Measurements from ENCODE around the gene EVPLL.
"Not testable (repeated sequence)": the region's sequence is repeated elsewhere in the genome, so short reads cannot be mapped to it uniquely, and the experiment has no call there.

Gene EVPLL

GRCh38 chr17:18401872-18402590, 24.5 kb downstream of the EVPLL start:
- H3K36me3 ChIP-seq (ENCODE audit: control insufficient read depth, insufficient read depth, low read length); H3K4me3 ChIP-seq (replicated peaks; ENCODE audit: low read depth, low read length); DNase-seq (ENCODE audit: extremely low read depth, insufficient read length); H3K27me3 ChIP-seq (replicated peaks; ENCODE audit: control insufficient read depth, insufficient read depth, low read length): not testable (repeated sequence)

GRCh38 chr17:18403166-18403565, 25.6 kb downstream of the EVPLL start:
- not testable (repeated sequence) for H3K36me3 ChIP-seq (ENCODE audit: control insufficient read depth, insufficient read depth, low read length); H3K27me3 ChIP-seq (replicated peaks; ENCODE audit: control insufficient read depth, insufficient read depth, low read length); DNase-seq (ENCODE audit: extremely low read depth, insufficient read length); H3K4me3 ChIP-seq (replicated peaks; ENCODE audit: low read depth, low read length)

GRCh38 chr17:18403604-18404003, 26.0 kb downstream of the EVPLL start:
- H3K36me3 ChIP-seq (ENCODE audit: control insufficient read depth, insufficient read depth, low read length); H3K4me3 ChIP-seq (replicated peaks; ENCODE audit: low read depth, low read length); H3K27me3 ChIP-seq (replicated peaks; ENCODE audit: control insufficient read depth, insufficient read depth, low read length); DNase-seq (ENCODE audit: extremely low read depth, insufficient read length): not testable (repeated sequence)

- not testable (repeated sequence) for H3K27me3 ChIP-seq (replicated peaks; ENCODE audit: control insufficient read depth, insufficient read depth, low read length); DNase-seq (ENCODE audit: extremely low read depth, insufficient read length); H3K4me3 ChIP-seq (replicated peaks; ENCODE audit: low read depth, low read length); H3K36me3 ChIP-seq (ENCODE audit: control insufficient read depth, insufficient read depth, low read length)
Measured at GRCh38 chr17:18408906-18409305, 31.3 kb downstream of the EVPLL start.

- not testable (repeated sequence) for H3K4me3 ChIP-seq (replicated peaks; ENCODE audit: low read depth, low read length)
Measured at GRCh38 chr17:18409321-18409720, 31.7 kb downstream of the EVPLL start.

GRCh38 chr17:18410736-18411135, 33.2 kb downstream of the EVPLL start:
- not testable (repeated sequence) for H3K27me3 ChIP-seq (replicated peaks; ENCODE audit: control insufficient read depth, insufficient read depth, low read length); H3K4me3 ChIP-seq (replicated peaks; ENCODE audit: low read depth, low read length); H3K36me3 ChIP-seq (ENCODE audit: control insufficient read depth, insufficient read depth, low read length); DNase-seq (ENCODE audit: extremely low read depth, insufficient read length)

More at GRCh38 chr17:18409321-18409720, 31.7 kb downstream of the EVPLL start:
- not testable (repeated sequence) for H3K36me3 ChIP-seq (ENCODE audit: control insufficient read depth, insufficient read depth, low read length); DNase-seq (ENCODE audit: extremely low read depth, insufficient read length); H3K27me3 ChIP-seq (replicated peaks; ENCODE audit: control insufficient read depth, insufficient read depth, low read length)

- DNase-seq (ENCODE audit: extremely low read depth, insufficient read length); H3K36me3 ChIP-seq (ENCODE audit: control insufficient read depth, insufficient read depth, low read length); H3K27me3 ChIP-seq (replicated peaks; ENCODE audit: control insufficient read depth, insufficient read depth, low read length): not testable (repeated sequence)
- peak overlapping the region; percentile 67 for H3K4me3 ChIP-seq (replicated peaks; ENCODE audit: low read depth, low read length)
Measured at GRCh38 chr17:18411377-18411864, 33.8 kb downstream of the EVPLL start.

GRCh38 chr17:18412001-18412538, 34.5 kb downstream of the EVPLL start:
- not testable (repeated sequence) for DNase-seq (ENCODE audit: extremely low read depth, insufficient read length); H3K36me3 ChIP-seq (ENCODE audit: control insufficient read depth, insufficient read depth, low read length); H3K4me3 ChIP-seq (replicated peaks; ENCODE audit: low read depth, low read length); H3K27me3 ChIP-seq (replicated peaks; ENCODE audit: control insufficient read depth, insufficient read depth, low read length)

- DNase-seq (ENCODE audit: extremely low read depth, insufficient read length); H3K4me3 ChIP-seq (replicated peaks; ENCODE audit: low read depth, low read length); H3K36me3 ChIP-seq (ENCODE audit: control insufficient read depth, insufficient read depth, low read length); H3K27me3 ChIP-seq (replicated peaks; ENCODE audit: control insufficient read depth, insufficient read depth, low read length): not testable (repeated sequence)
Measured at GRCh38 chr17:18421521-18421920, 43.9 kb downstream of the EVPLL start.

GRCh38 chr17:18422464-18422863, 44.9 kb downstream of the EVPLL start:
- H3K4me3 ChIP-seq (replicated peaks; ENCODE audit: low read depth, low read length); H3K27me3 ChIP-seq (replicated peaks; ENCODE audit: control insufficient read depth, insufficient read depth, low read length); DNase-seq (ENCODE audit: extremely low read depth, insufficient read length); H3K36me3 ChIP-seq (ENCODE audit: control insufficient read depth, insufficient read depth, low read length): not testable (repeated sequence)

GRCh38 chr17:18423015-18423414, 45.4 kb downstream of the EVPLL start:
- not testable (repeated sequence) for H3K36me3 ChIP-seq (ENCODE audit: control insufficient read depth, insufficient read depth, low read length); H3K27me3 ChIP-seq (replicated peaks; ENCODE audit: control insufficient read depth, insufficient read depth, low read length); DNase-seq (ENCODE audit: extremely low read depth, insufficient read length); H3K4me3 ChIP-seq (replicated peaks; ENCODE audit: low read depth, low read length)

- not testable (repeated sequence) for DNase-seq (ENCODE audit: extremely low read depth, insufficient read length); H3K4me3 ChIP-seq (replicated peaks; ENCODE audit: low read depth, low read length); H3K36me3 ChIP-seq (ENCODE audit: control insufficient read depth, insufficient read depth, low read length); H3K27me3 ChIP-seq (replicated peaks; ENCODE audit: control insufficient read depth, insufficient read depth, low read length)
Measured at GRCh38 chr17:18425593-18425992, 48.0 kb downstream of the EVPLL start.

- H3K27me3 ChIP-seq (replicated peaks; ENCODE audit: control insufficient read depth, insufficient read depth, low read length); H3K4me3 ChIP-seq (replicated peaks; ENCODE audit: low read depth, low read length); H3K36me3 ChIP-seq (ENCODE audit: control insufficient read depth, insufficient read depth, low read length); DNase-seq (ENCODE audit: extremely low read depth, insufficient read length): not testable (repeated sequence)
Measured at GRCh38 chr17:18426639-18427038, 49.1 kb downstream of the EVPLL start.

GRCh38 chr17:18432206-18432605, 54.6 kb downstream of the EVPLL start:
- H3K27me3 ChIP-seq (replicated peaks; ENCODE audit: control insufficient read depth, insufficient read depth, low read length); H3K36me3 ChIP-seq (ENCODE audit: control insufficient read depth, insufficient read depth, low read length); DNase-seq (ENCODE audit: extremely low read depth, insufficient read length); H3K4me3 ChIP-seq (replicated peaks; ENCODE audit: low read depth, low read length): not testable (repeated sequence)
